G401 (cell line): ENCODE measurements around the gene CELA2A. TPM values are rescaled to one million over a fixed set of nuclear protein-coding genes. Genes with fewer than 3 reads are reported as not detected.
"Not testable (repeated sequence)": the region's sequence is repeated elsewhere in the genome, so short reads cannot be mapped to it uniquely, and the experiment has no call there.

ENCODE experiments used
- DNase-seq: peaks from one replicate; pipeline ENCODE4 v3.0.0-alpha.2; 2015; ENCODE audit warnings: low spot score
- in situ Hi-C: cut with HindIII; loops from 2 replicates; pipeline ENCODE4 v1.10.0; 2016; ENCODE audit warnings: low sequenced_read_pairs, mixed read lengths
- total RNA-seq: library from RNA; depleted of rRNA; stranded (reverse); fragments of >200 nt; shearing (Covaris generic); gene quantifications from 2 replicates; pipeline ENCODE4 v1.2.3, GENCODE V29; 2014

Gene CELA2A
- total RNA-seq, 1 experiment from 2014 or later = not detected

DNA sequence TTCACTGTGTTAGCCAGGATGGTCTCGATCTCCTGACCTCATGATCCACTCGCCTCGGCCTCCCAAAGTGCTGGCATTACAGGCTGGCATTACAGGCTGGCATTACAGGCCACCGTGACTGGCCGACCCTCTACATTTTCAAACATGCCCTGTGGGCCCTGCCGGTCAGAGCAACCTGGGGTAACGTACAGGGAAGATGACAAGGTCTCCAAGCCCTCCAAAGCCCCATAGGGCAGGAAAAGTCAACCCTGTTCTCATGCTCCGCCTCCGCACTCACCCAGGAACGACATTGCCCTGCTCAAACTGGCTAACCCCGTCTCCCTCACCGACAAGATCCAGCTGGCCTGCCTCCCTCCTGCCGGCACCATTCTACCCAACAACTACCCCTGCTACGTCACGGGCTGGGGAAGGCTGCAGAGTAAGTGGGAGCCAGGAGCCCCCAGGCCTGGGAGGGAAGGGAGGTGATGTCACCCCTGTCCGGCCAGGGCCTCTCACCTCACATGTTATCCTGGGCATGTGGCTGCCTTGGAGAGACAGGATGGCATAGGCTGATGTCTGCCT, 26.5 kb downstream of the CELA2A start:
- in situ Hi-C loops, DNase-seq: not testable (repeated sequence)

DNA sequence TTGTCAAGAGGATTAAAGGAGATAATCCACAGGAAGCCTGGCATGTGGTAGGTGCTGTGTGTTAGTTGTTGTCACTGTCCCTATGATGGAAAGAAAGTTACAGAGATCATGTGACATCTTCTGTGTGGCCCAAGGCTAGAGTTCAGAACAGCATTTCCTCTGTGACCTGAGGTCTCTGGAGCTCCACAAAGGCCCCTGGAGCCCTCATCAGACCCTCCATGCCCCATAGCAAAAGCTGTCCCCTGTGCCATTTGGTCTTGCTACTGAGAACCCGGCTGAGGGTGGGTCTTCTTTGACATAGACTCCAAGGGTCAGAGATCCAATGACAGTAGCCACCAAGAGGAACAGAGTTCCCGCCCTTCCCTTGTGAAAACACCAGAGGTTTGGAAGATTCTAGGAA, 27.4 kb downstream of the CELA2A start:
- no peak for DNase-seq
- in situ Hi-C loops = no loop called here

DNA sequence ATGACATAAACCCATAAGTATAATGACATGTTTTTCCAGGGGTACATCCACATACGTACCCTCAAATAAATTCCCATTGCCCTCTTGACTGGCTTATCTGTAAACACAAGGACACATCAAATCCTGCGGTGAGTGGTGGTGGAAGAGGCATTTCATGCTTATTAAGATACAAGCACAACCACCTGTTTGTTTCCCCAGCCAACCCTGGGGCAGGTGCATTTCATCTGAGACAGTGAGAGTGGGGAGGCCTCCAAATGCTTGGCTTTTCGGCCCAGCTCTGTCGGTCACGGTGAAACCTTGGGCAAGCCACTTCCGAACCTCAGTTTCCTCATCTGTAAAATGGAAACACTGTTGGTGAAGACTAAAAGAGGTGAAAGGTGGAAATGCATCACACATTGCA, 27.9 kb downstream of the CELA2A start:
- in situ Hi-C loops, DNase-seq: not testable (repeated sequence)

DNA sequence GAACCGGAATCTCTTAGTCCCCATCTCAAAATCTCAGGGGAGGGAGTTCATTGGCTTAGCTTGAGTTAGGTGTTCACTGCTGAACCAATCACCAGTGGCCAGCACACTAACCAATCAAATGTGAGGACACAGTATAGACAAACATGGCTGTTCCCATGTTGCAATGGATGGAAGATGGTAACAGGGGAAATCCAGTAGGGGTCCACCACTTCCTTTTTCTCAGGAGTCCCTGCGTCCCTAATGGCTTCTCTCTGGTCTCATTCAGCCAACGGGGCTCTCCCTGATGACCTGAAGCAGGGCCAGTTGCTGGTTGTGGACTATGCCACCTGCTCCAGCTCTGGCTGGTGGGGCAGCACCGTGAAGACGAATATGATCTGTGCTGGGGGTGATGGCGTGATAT, 29.1 kb downstream of the CELA2A start:
- in situ Hi-C loops = no loop called here

DNA sequence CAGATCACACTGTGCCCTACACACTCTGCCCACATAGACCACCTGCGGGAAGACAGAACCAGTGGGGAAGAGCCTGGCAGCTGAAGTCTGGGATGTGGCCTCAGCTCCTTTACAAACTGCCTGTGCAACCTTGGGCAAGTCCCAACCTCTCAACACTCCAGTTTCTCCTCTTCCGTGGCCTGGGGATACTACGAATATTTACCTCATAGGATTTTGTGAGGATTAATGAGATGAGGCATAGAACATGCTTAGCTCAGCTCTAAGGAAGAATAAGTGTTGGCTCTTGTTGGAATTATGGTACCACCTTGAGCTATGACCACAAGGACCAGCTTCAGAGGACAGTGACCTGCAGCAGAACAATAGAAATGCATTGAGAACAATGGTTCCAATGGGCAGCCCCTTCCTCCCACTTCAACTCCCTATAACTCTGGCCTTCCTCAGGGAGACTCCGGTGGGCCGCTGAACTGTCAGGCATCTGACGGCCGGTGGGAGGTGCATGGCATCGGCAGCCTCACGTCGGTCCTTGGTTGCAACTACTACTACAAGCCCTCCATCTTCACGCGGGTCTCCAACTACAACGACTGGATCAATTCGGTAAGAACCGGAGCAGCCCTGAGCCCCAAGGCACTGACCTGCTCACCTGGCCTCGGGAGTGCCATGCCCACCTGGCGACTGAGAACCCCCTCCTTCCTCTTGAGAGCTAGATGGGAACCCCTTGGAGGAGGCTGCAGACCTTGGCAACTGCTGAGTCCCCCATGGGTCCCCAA, 30.5 kb downstream of the CELA2A start:
- DNase-seq, in situ Hi-C loops: not testable (repeated sequence)

More for the DNA sequence above, 29.1 kb downstream of the CELA2A start:
- no peak for DNase-seq

DNA sequence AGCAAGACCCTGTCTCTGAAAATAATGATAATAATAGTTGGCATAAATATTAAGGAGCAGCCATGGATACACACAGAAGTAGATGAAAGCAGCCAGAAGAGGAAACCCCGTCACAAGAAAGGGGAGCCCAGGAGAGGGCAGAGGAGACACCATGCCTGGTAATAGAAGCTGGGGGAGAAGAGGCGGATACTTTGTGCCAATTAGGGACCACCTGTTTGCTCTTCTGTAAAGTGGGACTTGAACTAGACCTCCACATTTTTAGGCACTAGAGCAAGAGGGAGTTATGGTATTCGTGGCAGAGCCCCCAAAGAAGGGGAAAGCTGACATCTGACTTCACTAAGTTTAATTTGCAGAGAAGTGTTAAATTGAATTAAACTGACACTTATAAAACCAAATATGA, 31.8 kb downstream of the CELA2A start:
- in situ Hi-C loops = no loop called here
- no peak for DNase-seq

DNA sequence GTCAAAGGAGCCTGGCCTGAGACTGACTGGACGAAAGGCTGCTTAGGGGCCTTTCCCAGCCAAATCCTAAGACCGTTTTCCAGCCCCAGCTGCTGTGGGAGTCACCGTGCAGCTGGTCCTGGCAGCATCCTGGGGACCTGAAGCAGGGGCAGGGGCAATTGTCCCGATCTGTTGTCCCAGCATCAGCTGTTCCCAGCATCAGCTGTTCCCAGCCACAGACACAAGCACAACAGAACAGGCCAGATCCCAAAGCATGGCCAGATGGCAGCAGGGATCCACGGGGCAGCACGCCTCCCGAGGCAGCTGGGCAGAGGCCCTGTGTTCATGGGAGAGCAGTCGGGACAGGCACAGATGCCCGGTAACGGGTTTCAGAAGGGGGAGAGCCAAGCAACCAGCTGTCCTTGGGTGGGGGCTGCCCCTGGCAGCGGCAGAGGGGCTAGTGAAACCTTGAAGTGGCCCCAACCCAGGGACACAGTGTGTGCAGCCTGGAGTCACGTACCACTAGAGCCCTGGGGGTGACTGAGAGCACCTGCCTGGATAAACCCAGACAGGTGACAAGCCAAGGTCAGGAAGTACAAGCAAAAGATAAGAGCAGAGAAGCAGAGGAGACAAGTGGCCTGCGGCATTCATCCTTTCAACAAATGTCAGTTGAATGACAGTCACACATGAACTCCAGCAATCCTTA, 32.7 kb downstream of the CELA2A start:
- DNase-seq = peak; percentile 50
- in situ Hi-C loops = no loop called here

DNA sequence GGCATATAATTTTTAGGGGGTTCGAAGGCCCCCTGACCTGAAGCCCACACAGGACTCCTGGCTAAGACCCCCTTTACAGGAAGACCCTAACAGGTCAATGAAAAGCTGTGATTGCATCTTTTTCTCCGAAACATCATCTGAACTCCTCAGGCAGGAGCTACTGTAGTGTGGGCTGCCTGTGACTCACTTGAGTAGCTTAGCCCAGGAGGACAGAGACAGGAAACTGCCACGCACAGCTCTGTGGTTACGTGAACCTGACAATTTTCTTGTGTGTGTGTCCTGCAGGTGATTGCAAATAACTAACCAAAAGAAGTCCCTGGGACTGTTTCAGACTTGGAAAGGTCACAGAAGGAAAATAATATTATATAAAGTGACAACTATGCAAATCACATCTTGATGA, 34.5 kb downstream of the CELA2A start:
- in situ Hi-C loops = loop anchor here (10.0 kb wide), 1 partner anchor 56 kb away; the partner anchor contains the start of gene CTRC

DNA sequence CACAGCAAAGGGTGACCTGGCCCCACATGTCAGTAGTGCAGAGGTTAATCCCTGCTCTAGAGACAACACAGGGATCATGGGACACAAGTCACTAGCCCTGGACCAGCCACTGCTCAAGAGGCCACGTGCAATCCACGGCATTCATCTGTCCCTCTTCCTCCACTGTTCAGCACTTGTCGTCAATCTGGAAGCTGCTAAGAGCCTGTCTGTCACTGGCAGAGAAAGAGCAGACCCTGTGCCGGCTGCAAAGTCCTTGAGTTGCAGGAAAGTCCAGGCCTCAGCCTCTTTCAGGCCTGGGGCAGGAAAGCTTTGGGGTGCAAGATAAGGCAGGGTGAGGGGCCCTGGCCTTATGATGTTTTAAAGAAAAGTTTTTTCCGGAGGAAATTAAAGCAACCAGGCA, 36.1 kb downstream of the CELA2A start:
- DNase-seq = no peak
- in situ Hi-C loops = loop anchor here (10.0 kb wide), 1 partner anchor 58 kb away; the partner anchor contains the start of gene CTRC

More for the DNA sequence above, 34.5 kb downstream of the CELA2A start:
- DNase-seq = not testable (repeated sequence)

DNA sequence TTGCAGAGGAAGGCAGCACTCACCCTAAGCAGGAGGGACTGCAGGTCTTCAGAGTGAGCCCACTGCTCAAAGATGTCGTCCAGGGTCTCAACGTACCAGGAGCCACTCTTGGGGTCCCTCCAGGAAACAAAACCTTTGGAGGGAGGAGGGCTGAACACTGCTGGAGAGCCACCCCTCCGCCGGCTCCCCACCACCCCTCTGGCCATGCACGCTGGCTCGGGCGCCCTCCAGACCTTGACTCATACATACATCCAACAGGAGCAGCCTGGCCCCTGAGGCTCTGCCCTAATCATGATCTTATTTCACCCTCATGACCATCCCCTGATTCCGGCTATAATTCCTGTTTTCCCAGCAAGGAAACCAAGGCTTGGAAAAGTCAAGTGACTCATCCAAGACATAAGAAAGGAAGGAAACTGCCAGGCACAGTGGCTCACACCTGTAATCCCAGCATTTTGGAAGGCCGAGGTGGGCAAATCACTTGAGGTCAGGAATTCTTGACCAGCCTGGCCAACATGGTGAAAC, 37.4 kb downstream of the CELA2A start:
- no peak for DNase-seq
- in situ Hi-C loops = loop anchor here (10.0 kb wide), 1 partner anchor 59 kb away; the partner anchor contains the start of gene CTRC

GRCh38 chr1:15500184-15501178, 43.9 kb downstream of the CELA2A start:
- in situ Hi-C loops = no loop called here
- DNase-seq = no peak

DNA sequence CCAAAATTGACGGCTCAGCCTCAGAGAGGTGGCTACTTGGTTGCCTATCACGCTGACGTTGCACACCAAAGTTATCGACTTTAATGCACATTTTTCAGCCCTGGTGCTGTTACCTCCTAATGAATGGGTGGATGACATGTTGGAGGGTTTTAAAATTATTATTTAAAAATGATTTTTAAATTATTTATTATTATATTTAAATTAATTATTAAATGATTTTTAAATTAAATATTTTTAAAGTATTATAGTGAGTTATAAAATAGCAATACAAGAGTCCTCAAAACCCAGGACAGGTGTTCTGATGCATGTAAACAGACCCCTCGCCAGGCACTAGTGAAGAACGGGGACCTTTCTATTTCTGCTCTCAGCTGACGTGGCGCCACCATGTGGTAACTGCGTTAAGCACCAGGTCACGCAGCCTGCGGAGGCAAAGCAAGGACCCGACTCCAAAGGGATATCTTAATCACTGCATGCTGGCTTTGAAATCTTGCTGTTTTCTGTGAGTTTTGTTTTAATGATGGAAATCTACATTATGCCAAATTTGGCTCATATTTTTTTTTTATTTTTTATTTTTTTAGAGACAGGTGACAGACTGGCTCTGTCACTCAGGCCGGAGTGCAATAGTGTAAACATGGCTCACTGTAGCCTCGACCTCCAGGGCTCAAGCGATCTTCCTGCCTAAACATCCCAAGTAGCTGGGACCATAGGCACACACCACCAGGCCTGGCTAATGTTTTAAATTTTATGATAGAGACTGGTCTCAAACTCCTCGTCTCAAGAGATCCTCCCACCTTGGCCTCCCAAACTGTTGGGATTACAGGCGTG, 44.9 kb downstream of the CELA2A start:
- DNase-seq = peak; percentile 41
- in situ Hi-C loops = no loop called here

- in situ Hi-C loops = no loop called here
- DNase-seq = no peak
Measured at GRCh38 chr1:15504436-15504835, 47.9 kb downstream of the CELA2A start.

DNA sequence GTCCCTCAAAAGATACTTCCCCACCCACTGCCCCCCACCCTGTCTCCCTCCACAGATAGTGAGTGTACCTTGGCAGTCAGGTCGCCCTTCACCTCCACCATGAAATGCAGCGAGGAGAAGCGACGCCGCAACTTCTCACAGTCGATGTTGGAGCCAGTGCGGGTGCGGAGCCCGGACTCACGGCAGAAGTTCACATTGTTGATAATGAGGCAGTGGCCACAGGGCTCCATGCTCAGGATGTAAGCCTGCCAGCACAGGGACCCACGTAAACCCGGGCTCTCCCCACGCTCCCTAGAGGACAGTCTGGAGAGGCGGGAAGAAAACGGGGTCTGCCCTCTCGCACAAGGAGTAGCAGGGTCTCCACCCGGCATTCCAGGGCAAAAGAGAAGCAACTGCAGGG, 50.3 kb downstream of the CELA2A start:
- in situ Hi-C loops = no loop called here
- no peak for DNase-seq

DNA sequence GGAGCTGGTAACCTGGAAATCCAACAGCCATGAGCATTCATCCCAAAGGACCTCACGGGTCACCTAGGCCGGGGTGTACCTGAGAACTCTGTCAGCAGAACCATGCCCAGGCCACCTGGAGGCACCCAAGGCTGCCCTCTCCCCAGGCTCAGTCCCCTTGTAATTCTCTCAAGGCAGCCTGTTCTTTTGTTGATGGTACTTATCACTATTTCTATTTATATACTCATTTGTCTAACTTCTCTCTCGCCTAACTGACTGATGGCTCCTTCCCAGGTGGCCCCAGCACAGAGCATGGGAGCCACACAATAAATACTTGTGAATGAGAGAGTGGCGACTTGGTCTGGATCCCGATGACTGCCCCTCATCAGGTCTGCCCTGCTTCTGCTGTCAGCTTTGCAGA, 50.7 kb downstream of the CELA2A start:
- DNase-seq = no peak
- in situ Hi-C loops = no loop called here

DNA sequence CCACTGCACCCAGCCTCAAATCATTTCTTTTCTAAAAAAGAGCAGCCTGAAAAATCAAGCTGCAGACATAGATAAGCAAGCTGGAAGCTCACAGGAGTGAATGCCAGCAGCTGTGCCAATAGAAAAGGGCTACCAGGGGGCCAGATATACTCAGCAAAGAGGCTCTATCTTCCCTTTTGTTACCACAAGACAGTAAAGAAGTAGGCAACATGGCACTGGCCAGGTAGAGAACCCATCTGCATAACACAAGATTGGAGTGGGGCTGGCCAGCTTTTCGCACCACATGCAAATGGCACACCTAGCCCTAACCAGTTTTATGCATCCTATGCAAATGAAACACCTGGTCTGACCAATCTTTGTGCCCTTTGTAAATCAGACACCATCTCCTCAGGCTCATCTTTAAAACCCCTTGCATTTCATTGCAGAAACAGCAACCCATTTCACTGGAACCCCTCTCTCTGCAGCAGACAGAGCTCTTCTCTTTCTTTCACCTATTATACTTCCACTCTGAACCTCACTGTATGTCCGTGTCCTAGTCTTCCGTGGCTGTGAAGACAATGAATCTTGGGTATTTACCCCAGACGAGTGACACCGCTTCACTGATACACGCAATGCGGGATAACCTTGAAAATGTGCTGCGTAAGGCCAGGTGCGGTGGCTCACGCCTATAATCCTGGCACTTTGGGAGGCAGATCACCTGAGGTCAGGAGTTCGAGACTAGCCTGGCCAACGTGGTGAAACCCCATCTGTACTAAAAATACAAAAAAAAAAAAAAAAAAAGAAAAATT, 52.4 kb downstream of the CELA2A start:
- in situ Hi-C loops = no loop called here
- DNase-seq = no peak

DNA sequence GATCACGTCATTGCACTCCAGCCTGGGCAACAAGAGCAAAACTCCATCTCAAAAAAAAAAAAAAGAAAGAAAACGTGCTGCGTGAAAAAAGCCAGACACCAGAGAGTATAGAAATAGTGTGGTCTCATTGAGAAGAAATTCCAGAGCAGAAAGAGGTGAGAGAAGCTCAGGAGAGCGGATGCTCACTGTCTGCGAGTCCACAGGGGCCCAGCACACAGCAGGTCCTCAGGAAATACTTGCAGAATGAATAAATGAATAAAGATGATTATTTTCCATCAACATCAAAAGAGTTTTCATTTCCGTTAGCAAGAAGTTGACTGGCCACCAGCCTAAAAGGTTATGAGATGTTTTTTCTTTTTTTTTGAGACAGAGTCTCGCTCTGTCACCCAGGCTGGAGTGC, 53.1 kb downstream of the CELA2A start:
- in situ Hi-C loops = no loop called here
- DNase-seq = no peak
